ENCODE measurements around the gene SPEG.

The SPEG gene

DNA sequence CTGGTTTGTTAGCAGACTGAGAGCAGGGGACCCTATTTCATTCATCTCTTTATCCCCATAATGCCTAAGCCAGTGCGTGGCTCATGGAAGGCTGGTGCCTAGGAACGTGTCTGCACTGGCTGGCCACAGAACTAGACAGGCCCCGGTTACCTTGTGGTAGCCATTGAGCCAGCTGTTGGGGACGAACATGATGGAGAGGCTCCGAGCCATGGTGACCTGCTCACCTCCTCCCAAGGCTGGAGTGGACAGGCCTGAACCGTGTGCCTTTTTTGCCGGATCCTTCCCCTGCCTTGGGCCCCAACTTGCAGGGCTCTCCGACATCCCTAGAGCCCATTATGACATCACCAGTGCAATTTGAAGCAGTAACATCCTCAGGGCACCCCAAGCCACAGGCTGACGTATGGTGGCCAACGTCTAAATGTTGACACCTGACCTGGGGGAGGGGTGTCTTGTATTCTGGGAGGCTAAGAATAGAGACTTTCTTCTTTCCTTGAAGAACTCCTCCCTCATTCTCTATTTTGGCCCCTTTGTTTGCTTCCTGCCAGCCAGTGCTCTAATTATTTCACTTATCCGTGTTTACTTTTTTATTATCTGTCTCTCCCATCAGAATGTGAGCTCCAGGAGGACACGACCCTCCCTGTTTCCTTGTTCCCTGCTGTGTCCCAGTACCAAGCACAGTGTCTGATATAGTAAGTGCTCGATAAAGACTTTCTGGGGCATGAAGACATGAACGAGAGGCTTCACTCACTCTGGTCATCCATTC, 34.7 kb upstream of the SPEG start:
- TF ChIP-seq, protein P1, sequence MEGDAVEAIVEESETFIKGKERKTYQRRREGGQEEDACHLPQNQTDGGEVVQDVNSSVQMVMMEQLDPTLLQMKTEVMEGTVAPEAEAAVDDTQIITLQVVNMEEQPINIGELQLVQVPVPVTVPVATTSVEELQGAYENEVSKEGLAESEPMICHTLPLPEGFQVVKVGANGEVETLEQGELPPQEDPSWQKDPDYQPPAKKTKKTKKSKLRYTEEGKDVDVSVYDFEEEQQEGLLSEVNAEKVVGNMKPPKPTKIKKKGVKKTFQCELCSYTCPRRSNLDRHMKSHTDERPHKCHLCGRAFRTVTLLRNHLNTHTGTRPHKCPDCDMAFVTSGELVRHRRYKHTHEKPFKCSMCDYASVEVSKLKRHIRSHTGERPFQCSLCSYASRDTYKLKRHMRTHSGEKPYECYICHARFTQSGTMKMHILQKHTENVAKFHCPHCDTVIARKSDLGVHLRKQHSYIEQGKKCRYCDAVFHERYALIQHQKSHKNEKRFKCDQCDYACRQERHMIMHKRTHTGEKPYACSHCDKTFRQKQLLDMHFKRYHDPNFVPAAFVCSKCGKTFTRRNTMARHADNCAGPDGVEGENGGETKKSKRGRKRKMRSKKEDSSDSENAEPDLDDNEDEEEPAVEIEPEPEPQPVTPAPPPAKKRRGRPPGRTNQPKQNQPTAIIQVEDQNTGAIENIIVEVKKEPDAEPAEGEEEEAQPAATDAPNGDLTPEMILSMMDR (IDR thresholded peaks at IDR 0.05; ENCODE audit: borderline replicate concordance, control extremely low read depth, extremely low read depth, insufficient read depth, missing control alignments): no peak
- in situ Hi-C loops (cut with MboI; ENCODE audit: low sequenced_read_pairs, unreplicated experiment): loop anchor here (5.0 kb wide), 1 partner anchor 132 kb away; no protein-coding TSS in a partner anchor
- no peak for DNase-seq (ENCODE audit: low spot score)

DNA sequence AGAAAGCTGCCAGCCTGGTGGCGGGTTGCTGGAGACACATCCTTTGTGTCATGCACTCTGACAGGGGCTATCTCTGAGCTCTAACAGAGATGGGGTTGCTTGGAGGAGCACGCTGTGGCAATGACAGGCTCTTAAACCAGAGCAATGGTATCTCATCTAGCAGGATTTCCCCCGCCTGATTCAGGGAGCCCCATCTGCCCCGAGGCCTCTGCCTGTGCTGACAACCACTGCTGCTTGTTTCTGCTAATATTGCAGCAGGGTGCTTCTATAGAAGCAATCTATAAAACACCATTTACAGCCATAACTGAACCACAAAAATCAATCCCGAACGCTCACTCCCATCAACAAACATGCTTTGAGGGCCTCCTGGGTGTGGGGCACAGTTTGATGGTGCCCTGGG, 34.1 kb upstream of the SPEG start:
- in situ Hi-C loops (cut with MboI; ENCODE audit: low sequenced_read_pairs, unreplicated experiment): loop anchor here (5.0 kb wide), 1 partner anchor 132 kb away; no protein-coding TSS in a partner anchor
- TF ChIP-seq, protein P1 (IDR thresholded peaks at IDR 0.05; ENCODE audit: borderline replicate concordance, control extremely low read depth, extremely low read depth, insufficient read depth, missing control alignments): no peak
- DNase-seq (ENCODE audit: low spot score): no peak

DNA sequence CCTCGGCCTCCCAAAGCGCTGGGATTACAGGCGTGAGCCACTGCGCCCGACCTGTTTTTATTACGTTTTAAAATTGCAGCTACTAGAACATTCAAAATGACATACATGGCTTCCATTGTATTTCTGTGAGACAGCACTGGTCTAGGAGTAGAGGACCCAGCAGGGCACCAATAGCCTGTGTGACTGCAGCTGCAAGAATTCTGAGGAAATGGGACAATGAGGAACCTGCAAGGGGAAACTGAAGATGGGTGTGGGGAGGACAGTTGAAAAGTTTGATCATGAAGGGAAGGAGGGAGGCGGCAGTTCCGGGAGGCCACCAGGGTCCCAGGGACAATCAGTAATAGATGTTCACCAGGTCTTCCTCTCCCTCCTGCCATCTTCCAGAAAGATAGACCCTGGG, 33.0 kb upstream of the SPEG start:
- TF ChIP-seq, protein P1 (IDR thresholded peaks at IDR 0.05; ENCODE audit: borderline replicate concordance, control extremely low read depth, extremely low read depth, insufficient read depth, missing control alignments): no peak
- in situ Hi-C loops (cut with MboI; ENCODE audit: low sequenced_read_pairs, unreplicated experiment): loop anchor here (5.0 kb wide), 1 partner anchor 131 kb away; no protein-coding TSS in a partner anchor
- no peak for DNase-seq (ENCODE audit: low spot score)

DNA sequence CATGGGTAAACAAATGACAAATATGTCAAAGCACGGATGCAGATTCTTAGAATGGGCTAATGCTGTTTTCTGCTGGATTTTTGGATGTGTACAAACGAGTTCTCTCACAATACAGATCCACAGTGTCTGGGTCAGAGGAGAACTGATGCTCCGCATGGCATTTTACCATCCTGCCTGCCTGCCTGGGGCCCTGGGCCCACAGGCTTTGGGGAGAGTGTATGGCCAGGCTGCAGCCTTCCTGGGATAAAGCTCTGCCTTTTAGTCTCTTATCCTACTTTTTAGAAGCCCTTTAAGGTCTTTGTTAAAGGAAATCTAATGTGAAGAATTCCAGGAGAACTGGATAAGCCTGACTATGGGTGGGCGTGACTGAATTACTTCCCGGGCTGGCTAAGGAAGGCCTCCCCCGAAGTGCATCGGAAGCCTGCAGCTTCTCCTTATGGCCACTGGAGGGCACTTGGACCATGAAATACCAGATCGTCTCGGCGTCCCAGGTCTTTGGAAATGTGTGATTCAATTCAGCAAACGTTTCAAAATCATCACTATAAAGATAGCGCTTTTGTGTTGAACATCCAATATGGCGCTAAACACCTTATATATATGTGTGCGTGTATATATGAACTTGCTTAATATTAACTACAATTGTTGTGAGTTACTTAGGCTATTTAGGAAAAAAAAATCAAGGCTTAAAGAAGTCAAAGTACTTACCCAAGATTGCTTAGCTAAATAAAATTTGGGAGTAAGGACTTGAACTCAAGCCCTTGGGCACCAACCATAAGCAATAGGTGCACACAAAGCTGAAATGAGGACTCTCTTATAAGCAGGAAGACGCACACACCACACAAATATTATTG, 31.8 kb upstream of the SPEG start:
- peak; percentile 81 for DNase-seq (ENCODE audit: low spot score)
- TF ChIP-seq, protein P1 (IDR thresholded peaks at IDR 0.05; ENCODE audit: borderline replicate concordance, control extremely low read depth, extremely low read depth, insufficient read depth, missing control alignments): peak; percentile 79
- in situ Hi-C loops (cut with MboI; ENCODE audit: low sequenced_read_pairs, unreplicated experiment): loop anchor here (5.0 kb wide), 1 partner anchor 129 kb away; no protein-coding TSS in a partner anchor

DNA sequence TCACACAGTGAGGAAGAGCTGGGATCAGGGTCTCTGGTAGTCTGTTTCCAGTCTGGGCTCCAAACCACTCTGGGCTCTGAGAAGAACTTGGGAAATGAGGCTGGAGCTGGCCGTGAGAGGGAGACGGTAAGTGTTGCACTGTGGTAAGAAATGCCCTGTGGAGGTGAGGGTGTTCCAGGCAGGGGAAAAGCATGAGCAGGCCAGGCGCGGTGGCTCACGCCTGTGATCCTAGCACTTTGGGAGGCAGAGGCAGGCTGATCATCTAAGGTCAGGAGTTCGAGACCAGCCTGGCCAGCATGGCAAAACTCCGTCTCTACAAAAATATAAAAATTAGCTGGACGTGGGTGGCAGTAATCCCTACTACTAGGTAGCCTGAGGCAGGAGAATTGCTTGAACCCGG, 30.8 kb upstream of the SPEG start:
- in situ Hi-C loops (cut with MboI; ENCODE audit: low sequenced_read_pairs, unreplicated experiment): loop anchor here (5.0 kb wide), 1 partner anchor 128 kb away; no protein-coding TSS in a partner anchor
- TF ChIP-seq, protein P1 (IDR thresholded peaks at IDR 0.05; ENCODE audit: borderline replicate concordance, control extremely low read depth, extremely low read depth, insufficient read depth, missing control alignments): no peak

DNA sequence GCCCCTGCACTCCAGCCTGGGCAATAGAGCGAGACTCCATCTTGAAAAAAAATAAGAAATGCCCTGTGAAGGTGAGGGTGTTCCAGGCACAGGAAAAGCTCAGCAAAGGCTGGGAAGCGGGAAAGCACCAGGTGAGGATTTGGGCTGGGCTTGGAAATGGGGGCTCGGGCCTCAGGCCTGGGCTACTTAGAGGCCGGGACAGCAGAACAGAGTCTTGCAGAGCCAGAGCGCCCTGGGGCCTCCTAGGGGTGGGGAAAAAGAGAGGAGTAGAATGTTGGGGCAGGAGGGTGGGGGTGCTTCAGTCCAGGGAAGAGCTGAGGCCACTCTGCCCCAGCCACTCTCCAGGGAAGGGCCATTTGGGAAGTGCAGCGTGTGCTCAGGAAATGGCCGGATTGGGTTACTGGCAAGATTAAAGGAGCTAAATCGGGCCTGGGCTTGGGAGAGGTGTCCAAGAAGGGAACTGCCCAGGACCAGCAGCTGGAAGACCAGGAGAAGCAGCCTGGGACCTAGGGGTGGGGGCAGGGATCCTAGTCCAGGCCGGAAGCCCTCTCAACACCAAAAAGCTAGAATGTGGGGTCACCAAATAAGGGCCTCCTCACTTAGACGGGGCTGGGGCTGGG, 30.2 kb upstream of the SPEG start:
- TF ChIP-seq, protein P1 (IDR thresholded peaks at IDR 0.05; ENCODE audit: borderline replicate concordance, control extremely low read depth, extremely low read depth, insufficient read depth, missing control alignments): no peak
- in situ Hi-C loops (cut with MboI; ENCODE audit: low sequenced_read_pairs, unreplicated experiment): loop anchor here (5.0 kb wide), 1 partner anchor 128 kb away; no protein-coding TSS in a partner anchor
- no peak for DNase-seq (ENCODE audit: low spot score)

More for the DNA sequence above, 30.8 kb upstream of the SPEG start:
- DNase-seq (ENCODE audit: low spot score): no peak
